Natural killer cell treated with Interleukin-12 subunit alpha and Interleukin-12 subunit beta and Interleukin-15 and Interleukin-18, amount 100 ng/mL, for 72 hours (primary cell): ENCODE results near the gene KRTAP4-7. TPM values are rescaled to one million over a fixed set of nuclear protein-coding genes. Genes with fewer than 3 reads are reported as not detected.
"Not testable (repeated sequence)": the region's sequence is repeated elsewhere in the genome, so short reads cannot be mapped to it uniquely, and the experiment has no call there.

Experiments
- ATAC-seq, 2 donors: fragments of 150-1000 bp; cut with Tn5 transposase in 1 of 2; sonication (Bioruptor Pico), chemical (Tn5 transposase) in 1 of 2; 2 replicates each; pipeline ENCODE4 v1.10.0; 2021
- DNase-seq: peaks from one replicate; pipeline ENCODE4 v3.0.0; 2022; ENCODE audit warnings: low spot score
- H3K27ac Mint-ChIP-seq, 2 donors: 1 replicate in 1 of 2; 2 replicates in 1 of 2; pipeline ENCODE4 v1.8.0; 2022; ENCODE audit warnings: mixed read lengths in 2 of 2, mild to moderate bottlenecking in 1 of 2, moderate library complexity in 1 of 2
- H3K27me3 Mint-ChIP-seq, 2 donors: 1 replicate in 1 of 2; 2 replicates in 1 of 2; pipeline ENCODE4 v1.8.0; 2022; ENCODE audit warnings: mixed read lengths in 2 of 2
- H3K36me3 Mint-ChIP-seq: one replicate; pipeline ENCODE4 v1.8.0; 2022; ENCODE audit warnings: mixed read lengths
- H3K4me1 Mint-ChIP-seq, 2 donors: 1 replicate in 1 of 2; 2 replicates in 1 of 2; pipeline ENCODE4 v1.8.0; 2022; ENCODE audit warnings: low read depth in 2 of 2, mixed read lengths in 2 of 2, mild to moderate bottlenecking in 1 of 2
- H3K4me3 Mint-ChIP-seq: one replicate; pipeline ENCODE4 v1.8.0; 2022; ENCODE audit warnings: mixed read lengths
- H3K9me3 Mint-ChIP-seq: 2 replicates; pipeline ENCODE4 v1.8.0; 2022; ENCODE audit warnings: mixed read lengths
- total RNA-seq, 2 donors: library from RNA; stranded (reverse); gene quantifications; one replicate each; pipeline ENCODE4 v1.2.3, GENCODE V29; 2022

KRTAP4-7 gene
- total RNA-seq, 2 donors from 2014 or later = not detected

DNA sequence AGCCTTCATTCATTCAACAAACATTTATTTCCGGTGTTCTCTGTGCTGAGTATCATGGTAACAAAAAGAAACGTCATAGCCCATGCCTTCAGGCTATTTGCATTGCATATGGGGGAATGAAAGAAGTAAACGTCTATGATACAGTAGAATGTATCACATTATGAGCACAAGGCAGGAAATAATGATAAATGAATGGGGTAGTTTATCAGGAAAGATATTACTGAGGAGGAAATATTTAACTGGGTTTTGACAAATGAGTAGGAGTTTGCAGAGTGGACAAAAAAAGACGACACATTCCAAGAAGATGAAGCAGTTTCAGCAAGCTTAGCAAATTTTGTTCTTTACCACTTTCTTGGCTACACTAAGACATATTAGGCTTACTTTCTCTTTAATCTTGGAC lies 1.3 kb upstream of the KRTAP4-7 start:
- no peak for DNase-seq
- ATAC-seq = no peak
- no peaks in the 10 kb centered on the region for H3K9me3 Mint-ChIP-seq
- H3K36me3 Mint-ChIP-seq = no peaks in the 10 kb centered on the region
- no peak overlapping the region for H3K27ac Mint-ChIP-seq
- no peak overlapping the region for H3K4me3 Mint-ChIP-seq
- peaks cover 16 to 21% of the 10 kb centered on the region in 2 donors for H3K27me3 Mint-ChIP-seq
- H3K4me1 Mint-ChIP-seq = no peaks in the 10 kb centered on the region

DNA sequence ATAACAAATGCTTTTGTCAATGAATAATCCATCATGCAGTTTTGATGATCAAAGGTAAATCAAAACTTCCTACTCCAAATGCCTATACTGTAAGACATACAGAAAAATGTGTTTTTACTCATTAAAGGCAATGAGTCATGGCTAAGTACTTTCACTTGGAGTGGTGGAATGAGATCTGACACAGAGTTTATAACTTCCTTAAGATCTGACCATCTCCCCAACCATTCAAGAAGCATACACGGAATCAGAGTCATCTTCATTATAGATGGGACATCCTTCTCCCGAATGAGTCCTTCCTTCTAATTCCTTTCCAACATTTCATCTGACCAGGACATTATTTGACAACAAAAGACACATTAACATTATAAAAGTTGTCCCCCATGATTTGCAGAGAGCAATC lies 523 bp upstream of the KRTAP4-7 start:
- not testable (repeated sequence) for H3K9me3 Mint-ChIP-seq, H3K27ac Mint-ChIP-seq, DNase-seq, ATAC-seq, H3K4me3 Mint-ChIP-seq, H3K36me3 Mint-ChIP-seq, H3K4me1 Mint-ChIP-seq
- H3K27me3 Mint-ChIP-seq = peaks cover 11 to 22% of the 10 kb centered on the region in 2 donors

DNA sequence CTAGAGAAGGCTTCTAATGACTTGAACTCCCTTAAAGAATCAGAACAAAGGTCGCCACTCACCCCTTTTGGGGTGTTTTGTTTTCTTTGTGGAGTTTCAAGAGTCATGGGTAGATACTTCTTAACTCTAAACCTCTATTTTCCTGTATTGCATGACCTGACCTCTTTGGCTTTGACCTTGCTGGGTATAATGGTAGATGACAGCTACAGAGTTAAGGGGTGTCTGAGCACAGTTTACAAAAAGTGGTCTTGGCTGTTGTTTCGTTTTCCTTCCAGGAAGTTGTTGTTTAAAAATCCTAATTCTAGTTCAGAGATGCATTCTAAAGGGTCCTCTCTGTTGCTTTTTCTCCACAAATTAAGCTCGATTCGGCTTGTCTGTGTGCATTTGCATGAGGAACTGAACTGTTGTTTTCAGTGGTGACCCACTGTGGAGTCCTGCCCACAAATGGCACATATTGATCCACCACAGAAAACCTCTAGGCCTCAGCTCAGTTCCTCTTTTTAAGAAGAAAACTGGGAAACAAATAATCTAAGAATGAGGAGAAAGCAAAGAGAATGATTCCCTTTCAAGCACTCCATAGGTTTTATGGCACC lies 4.9 kb downstream of the KRTAP4-7 start:
- not testable (repeated sequence) for H3K36me3 Mint-ChIP-seq, H3K4me1 Mint-ChIP-seq, ATAC-seq, DNase-seq, H3K9me3 Mint-ChIP-seq, H3K27ac Mint-ChIP-seq, H3K4me3 Mint-ChIP-seq
- H3K27me3 Mint-ChIP-seq = peaks cover 13 to 25% of the 10 kb centered on the region in 2 donors

DNA sequence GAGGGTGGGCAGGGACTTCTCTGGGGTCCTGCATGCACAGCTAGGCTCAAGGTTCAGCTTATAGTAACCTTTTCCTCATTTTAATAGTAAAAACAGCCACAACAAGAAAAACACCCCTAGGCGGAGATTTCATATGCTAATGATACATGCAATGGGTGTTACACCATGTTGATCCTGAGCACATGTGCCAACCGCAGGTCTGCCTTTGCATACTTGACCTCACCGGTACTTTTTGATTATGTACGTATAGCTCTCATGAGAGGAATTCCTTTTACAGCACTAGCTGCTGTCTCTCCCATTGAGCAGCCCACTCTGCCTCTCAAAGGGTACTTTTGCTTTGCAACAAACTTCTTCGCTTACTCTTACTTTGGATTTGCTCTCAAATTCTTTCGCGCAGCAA lies 12.1 kb downstream of the KRTAP4-7 start:
- no peak overlapping the region for H3K27ac Mint-ChIP-seq

DNA sequence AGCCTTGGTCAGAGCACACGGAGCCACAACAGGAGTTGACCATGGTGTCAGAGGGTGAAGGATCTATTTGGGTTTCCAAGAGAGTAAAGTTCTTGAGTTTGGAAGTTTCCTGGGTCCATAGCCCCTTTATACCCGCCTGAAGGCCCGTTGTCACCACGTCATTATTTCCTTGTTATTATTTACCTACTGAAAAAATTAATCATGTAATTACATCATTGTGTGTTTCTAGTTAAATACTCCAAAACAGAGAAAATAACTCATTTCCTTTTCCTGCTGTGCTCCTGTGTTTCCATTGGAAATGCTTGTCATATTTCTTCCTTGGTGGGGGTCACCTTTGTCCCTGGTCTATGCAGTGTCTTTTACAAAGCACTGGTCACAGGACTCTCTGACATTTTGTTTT lies 14.1 kb downstream of the KRTAP4-7 start, which contains the start of gene KRTAP4-8:
KRTAP4-8 (minus strand) TSS at position 101 of the 400 bp plus-strand sequence; CDS start at position 43, 58 bp downstream.
- peaks cover 18 to 42% of the 10 kb centered on the region in 2 donors for H3K27me3 Mint-ChIP-seq
- ATAC-seq (no peak), DNase-seq (no peak)
- no peaks in the 10 kb centered on the region for H3K9me3 Mint-ChIP-seq
- no peaks in the 10 kb centered on the region for H3K36me3 Mint-ChIP-seq
- H3K4me3 Mint-ChIP-seq = no peak within 1 kb of the TSS
- H3K27ac Mint-ChIP-seq = no peak within 1 kb of the TSS
- no peaks in the 10 kb centered on the region for H3K4me1 Mint-ChIP-seq

More for the DNA sequence above, 12.1 kb downstream of the KRTAP4-7 start:
- Mint-ChIP-seq H3K4me1 (no peaks in the 10 kb centered on the region), H3K36me3 (no peaks in the 10 kb centered on the region), H3K9me3 (no peaks in the 10 kb centered on the region), H3K27me3 (peaks cover 13 to 42% of the 10 kb centered on the region in 2 donors), H3K4me3 (no peak overlapping the region)
- ATAC-seq (no peak), DNase-seq (no peak)

DNA sequence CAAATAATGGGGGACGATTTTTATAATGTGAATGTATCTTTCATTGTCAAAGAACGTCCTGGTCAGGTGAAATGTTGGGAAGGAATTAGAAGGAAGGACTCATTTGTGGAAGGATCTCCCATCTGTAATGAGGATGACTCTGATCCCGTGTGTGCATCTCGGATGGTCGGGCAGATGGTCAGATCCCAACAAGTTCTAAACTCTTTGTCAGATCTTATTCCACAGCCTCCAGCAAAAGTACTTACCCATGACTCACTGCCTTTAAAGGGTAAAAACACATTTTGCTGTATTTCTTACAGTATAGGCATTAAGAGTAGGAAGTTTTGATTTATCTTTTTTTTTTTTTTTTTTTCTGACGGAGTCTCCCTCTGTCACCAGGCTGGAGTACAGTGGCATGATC lies 14.5 kb downstream of the KRTAP4-7 start:
- no peak for DNase-seq
- no peaks in the 10 kb centered on the region for H3K9me3 Mint-ChIP-seq
- H3K27ac Mint-ChIP-seq = no peak overlapping the region
- ATAC-seq = no peak
- no peak overlapping the region for H3K4me3 Mint-ChIP-seq
- H3K36me3 Mint-ChIP-seq = no peaks in the 10 kb centered on the region
- peaks cover 18 to 42% of the 10 kb centered on the region in 2 donors for H3K27me3 Mint-ChIP-seq
- no peaks in the 10 kb centered on the region for H3K4me1 Mint-ChIP-seq

DNA sequence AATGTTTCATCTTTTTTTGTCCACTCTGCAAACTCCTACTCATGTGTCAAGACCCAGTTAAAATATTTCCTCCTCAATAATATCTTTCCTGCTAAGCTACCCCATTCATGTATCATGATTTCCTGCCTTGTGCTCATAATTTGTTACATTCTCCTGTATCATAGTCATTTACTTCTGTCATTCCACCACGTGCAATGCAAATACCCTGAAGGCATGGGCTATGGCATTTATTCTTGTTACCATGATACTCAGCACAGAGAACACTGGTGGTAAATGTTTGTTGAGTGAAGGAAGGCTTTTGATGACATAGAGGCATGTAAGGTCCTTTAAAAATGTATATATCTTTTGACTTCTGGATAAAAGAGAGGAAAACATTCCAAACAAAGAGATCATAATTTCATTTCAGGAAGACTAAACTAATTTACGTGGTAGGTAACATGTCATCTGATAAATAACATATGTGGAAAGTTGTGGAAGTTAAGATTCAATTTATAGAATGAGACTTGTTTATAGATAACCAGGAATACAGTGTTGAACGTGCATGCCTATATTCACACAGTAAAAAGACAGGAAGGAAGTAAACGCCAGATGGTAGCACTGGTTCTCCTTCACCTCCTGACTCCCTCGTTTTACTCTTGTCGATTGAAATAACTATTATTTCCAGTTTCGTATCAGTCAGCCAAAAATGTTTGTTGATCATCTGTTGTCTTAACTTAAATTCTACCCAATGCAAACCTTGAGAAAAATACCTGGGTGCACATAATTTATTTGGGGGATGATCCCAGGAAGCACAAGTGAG lies 15.9 kb downstream of the KRTAP4-7 start:
- H3K4me1 Mint-ChIP-seq, H3K9me3 Mint-ChIP-seq, H3K36me3 Mint-ChIP-seq, ATAC-seq, H3K4me3 Mint-ChIP-seq, DNase-seq, H3K27ac Mint-ChIP-seq: not testable (repeated sequence)
- peaks cover 17 to 42% of the 10 kb centered on the region in 2 donors for H3K27me3 Mint-ChIP-seq

DNA sequence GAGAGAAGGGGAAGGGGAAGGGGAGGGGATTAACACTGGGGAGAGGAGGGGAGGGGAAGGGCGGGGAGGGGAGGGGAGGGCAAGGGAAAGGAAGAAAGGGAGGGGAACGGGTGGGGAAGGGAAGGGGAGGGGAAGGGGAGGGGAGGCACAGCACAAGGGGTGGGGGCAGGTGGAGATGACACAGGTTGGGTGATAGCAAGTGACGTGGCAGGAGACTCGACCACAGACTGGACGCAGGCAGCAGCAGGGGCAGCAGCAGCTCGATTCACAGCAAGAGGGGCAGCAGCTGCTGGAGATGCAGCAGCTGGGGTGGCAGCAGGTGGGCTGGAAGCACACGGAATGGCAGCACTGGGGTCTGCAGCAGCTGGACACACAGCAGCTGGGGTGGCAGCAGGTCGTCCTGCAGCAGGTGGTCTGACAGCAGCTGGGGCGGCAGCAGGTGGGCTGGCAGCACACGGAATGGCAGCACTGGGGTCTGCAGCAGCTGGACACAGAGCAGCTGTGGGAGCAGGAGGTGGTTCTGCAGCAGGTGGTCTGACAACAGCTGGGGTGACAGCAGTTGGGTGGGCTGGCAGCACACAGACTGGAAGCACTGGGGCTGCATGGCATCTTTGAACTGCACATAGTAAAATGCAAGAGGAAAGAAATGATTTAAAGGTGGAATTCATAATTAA lies 17.8 kb downstream of the KRTAP4-7 start, which contains the start of gene KRTAP4-16:
KRTAP4-16 (minus strand) TSS at position 624 of the 674 bp plus-strand sequence; CDS start at position 624, 0 bp downstream.
- Mint-ChIP-seq H3K36me3 (no peaks in the 10 kb centered on the region), H3K9me3 (no peaks in the 10 kb centered on the region), H3K4me3 (no peak within 1 kb of the TSS), H3K4me1 (no peaks in the 10 kb centered on the region), H3K27ac (no peak within 1 kb of the TSS), H3K27me3 (peaks cover 20 to 37% of the 10 kb centered on the region in 2 donors)
- DNase-seq (no peak), ATAC-seq (no peak)

DNA sequence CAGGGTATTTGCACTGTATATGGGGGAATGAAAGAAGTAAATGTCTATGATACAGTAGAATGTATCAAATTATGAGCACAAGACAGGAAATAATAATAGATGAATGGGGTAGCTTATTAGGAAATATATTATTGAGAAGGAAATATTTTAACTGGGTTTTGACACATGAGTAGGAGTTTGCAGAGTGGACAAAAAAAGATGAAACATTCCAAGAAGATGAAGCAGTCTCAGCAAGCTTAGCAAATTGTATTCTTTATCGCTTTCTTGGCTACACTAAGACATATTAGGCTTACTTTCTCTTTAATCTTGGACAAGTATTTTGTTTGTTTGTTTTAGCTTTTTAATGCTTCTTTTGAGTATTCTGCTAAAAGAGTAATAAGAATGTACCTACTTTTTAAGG lies 19.9 kb downstream of the KRTAP4-7 start:
- Mint-ChIP-seq H3K4me1 (no peaks in the 10 kb centered on the region), H3K4me3 (no peak overlapping the region), H3K36me3 (no peaks in the 10 kb centered on the region), H3K9me3 (no peaks in the 10 kb centered on the region), H3K27ac (no peak overlapping the region), H3K27me3 (peaks cover 21 to 35% of the 10 kb centered on the region in 2 donors)
- DNase-seq = no peak
- ATAC-seq = no peak

DNA sequence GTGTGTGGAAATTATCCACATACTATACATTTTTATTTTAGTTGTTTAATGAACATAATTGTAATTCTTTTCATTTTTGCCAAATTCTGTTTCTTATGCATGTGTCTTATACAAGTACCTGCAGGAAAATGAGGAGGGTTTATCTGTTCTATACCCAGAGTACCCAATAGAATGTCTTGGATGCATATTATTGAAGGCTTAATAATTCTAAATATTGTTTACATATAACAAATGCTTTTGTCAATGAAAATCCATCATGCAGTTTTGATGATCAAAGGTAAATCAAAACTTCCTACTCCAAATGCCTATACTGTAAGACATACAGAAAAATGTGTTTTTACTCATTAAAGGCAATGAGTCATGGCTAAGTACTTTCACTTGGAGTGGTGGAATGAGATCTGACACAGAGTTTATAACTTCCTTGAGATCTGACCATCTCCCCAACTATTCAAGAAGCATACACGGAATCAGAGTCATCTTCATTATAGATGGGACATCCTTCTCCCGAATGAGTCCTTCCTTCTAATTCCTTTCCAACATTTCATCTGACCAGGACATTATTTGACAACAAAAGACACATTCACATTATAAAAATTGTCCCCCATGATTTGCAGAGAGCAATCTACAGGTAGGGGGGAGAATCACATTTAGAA lies 20.6 kb downstream of the KRTAP4-7 start:
- H3K4me1 Mint-ChIP-seq, H3K9me3 Mint-ChIP-seq, H3K36me3 Mint-ChIP-seq, ATAC-seq, H3K27ac Mint-ChIP-seq, H3K4me3 Mint-ChIP-seq, DNase-seq: not testable (repeated sequence)
- peaks cover 22 to 39% of the 10 kb centered on the region in 2 donors for H3K27me3 Mint-ChIP-seq

DNA sequence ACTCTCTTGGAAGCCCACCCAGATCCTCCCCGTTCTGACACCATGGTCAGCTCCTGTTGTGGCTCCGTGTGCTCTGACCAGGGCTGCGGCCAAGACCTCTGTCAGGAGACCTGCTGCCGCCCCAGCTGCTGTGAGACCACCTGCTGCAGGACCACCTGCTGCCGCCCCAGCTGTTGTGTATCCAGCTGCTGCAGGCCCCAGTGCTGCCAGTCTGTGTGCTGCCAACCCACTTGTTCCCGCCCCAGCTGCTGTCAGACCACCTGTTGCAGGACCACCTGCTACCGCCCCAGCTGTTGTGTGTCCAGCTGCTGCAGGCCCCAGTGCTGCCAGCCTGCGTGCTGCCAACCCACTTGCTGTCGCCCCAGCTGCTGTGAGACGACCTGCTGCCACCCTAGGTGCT lies 21.4 kb downstream of the KRTAP4-7 start, which contains the start of gene KRTAP4-9:
KRTAP4-9 (plus strand) TSS at position 43 of the 400 bp plus-strand sequence; CDS start at position 43, 0 bp downstream.
- H3K4me1 Mint-ChIP-seq, H3K27ac Mint-ChIP-seq, ATAC-seq, H3K4me3 Mint-ChIP-seq, H3K36me3 Mint-ChIP-seq, DNase-seq, H3K9me3 Mint-ChIP-seq: not testable (repeated sequence)
- H3K27me3 Mint-ChIP-seq = peaks cover 22 to 38% of the 10 kb centered on the region in 2 donors

DNA sequence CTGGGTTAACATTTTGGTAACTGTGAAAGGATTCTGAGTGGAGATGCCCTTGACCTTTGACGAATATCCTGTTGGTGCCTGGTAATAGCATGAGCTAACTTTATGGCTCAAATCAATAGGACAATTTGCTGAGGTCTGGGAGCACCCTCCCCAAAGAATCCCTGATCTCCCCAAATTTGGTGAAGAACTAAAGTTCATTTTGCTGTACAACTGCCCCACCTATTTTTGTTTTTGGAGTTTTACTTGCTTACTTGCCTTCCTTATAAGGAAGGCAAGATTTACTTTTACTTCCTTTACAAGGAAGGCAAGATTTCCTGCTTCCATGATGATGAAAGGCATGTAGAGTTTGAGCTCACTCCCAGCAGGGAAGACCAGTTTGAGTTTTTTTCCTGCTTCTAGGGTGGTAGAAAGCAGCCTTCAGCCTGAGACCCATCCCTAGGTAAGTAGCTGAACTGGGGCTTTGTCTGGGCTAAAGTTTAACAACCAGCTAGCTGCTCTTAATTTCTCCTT lies 24.0 kb downstream of the KRTAP4-7 start:
- no peak overlapping the region for H3K27ac Mint-ChIP-seq
- no peaks in the 10 kb centered on the region for H3K36me3 Mint-ChIP-seq
- ATAC-seq = no peak
- peaks cover 16 to 46% of the 10 kb centered on the region in 2 donors for H3K27me3 Mint-ChIP-seq
- no peaks in the 10 kb centered on the region for H3K4me1 Mint-ChIP-seq
- no peaks in the 10 kb centered on the region for H3K9me3 Mint-ChIP-seq
- H3K4me3 Mint-ChIP-seq = no peak overlapping the region
- DNase-seq = no peak

DNA sequence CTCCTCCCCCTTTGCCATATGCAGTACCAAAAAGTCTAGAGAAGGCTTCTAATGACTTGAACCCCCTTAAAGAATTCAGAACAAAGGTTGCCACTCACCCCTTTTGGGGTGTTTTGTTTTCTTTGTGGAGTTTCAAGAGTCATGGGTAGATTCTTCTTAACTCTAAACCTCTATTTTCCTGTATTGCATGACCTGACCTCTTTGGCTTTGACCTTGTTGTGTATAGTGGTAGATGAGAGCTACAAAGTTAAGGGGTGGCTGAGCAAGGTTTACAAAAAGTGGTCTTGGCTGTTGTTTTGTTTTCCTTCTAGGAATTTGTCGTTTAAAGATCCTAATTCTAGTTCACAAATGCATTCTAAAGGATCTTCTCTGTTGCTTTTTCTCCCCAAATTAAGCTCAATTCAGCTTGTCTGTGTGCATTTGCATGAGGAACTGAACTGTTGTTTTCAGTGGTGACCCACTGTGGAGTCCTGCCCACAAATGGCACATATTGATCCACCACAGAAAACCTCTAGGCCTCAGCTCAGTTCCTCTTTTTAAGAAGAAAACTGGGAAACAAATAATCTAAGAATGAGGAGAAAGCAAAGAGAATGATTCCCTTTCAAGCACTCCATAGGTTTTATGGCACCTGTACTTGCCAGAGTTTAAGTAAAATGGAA lies 24.9 kb downstream of the KRTAP4-7 start:
- not testable (repeated sequence) for DNase-seq, H3K36me3 Mint-ChIP-seq, ATAC-seq, H3K27ac Mint-ChIP-seq, H3K4me1 Mint-ChIP-seq, H3K4me3 Mint-ChIP-seq, H3K9me3 Mint-ChIP-seq
- peaks cover 16 to 46% of the 10 kb centered on the region in 2 donors for H3K27me3 Mint-ChIP-seq
